Ectodermal cell (in vitro differentiated cells): ENCODE data around the gene GMEB2. TPM values are rescaled to one million over a fixed set of nuclear protein-coding genes. Genes with fewer than 3 reads are reported as not detected.
"Not testable (repeated sequence)": the region's sequence is repeated elsewhere in the genome, so short reads cannot be mapped to it uniquely, and the experiment has no call there.

Experiments used
- H3K27ac ChIP-seq: 2 replicates; pipeline ENCODE4 v1.7.0; 2013; ENCODE audit warnings: mild to moderate bottlenecking, low read depth, low read length; ENCODE audit not compliant: insufficient read depth, poor library complexity, severe bottlenecking
- H3K27me3 ChIP-seq: 2 replicates; pipeline ENCODE4 v1.7.0; 2013; ENCODE audit warnings: mild to moderate bottlenecking, low read length; ENCODE audit not compliant: insufficient read depth, control insufficient read depth, poor library complexity, severe bottlenecking
- H3K36me3 ChIP-seq: one replicate; pipeline ENCODE4 v1.7.0; 2013; ENCODE audit warnings: low read length; ENCODE audit not compliant: control insufficient read depth, insufficient read depth
- H3K4me1 ChIP-seq: one replicate; pipeline ENCODE4 v1.7.0; 2013; ENCODE audit warnings: low read length; ENCODE audit not compliant: control insufficient read depth, insufficient read depth
- H3K4me3 ChIP-seq: 2 replicates; pipeline ENCODE4 v1.7.0; 2013; ENCODE audit warnings: low read depth, low read length, control low read depth; ENCODE audit not compliant: insufficient read depth
- H3K9me3 ChIP-seq: 2 replicates; pipeline ENCODE4 v1.7.0; 2013; ENCODE audit warnings: mild to moderate bottlenecking, low read length, moderate library complexity; ENCODE audit not compliant: control insufficient read depth
- WGBS, 2 experiments: methylation state at CpG; one replicate each; pipeline ENCODE4 v1.1.7; 2013; ENCODE audit warnings: missing lambda C conversion rate in 2 of 2; 5-methylcytosine and 5-hydroxymethylcytosine counted together
- polyA plus RNA-seq, 4 experiments: library from polyadenylated mRNA; stranded (reverse); fragments of 50-300 nt; gene quantifications; one replicate each; pipeline ENCODE4 v1.2.3, GENCODE V29; 2013

The GMEB2 gene, protein sequence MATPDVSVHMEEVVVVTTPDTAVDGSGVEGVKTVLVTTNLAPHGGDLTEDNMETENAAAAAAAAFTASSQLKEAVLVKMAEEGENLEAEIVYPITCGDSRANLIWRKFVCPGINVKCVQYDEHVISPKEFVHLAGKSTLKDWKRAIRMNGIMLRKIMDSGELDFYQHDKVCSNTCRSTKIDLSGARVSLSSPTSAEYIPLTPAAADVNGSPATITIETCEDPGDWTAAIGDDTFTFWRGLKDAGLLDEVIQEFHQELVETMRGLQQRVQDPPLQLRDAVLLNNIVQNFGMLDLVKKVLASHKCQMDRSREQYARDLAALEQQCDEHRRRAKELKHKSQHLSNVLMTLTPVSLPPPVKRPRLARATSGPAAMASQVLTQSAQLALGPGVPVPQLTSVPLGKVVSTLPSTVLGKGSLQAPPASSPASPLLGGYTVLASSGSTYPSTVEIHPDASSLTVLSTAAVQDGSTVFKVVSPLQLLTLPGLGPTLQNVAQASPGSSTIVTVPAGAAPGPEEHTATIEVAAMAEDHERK
- polyA plus RNA-seq (2013, experiment 1 of 4) = 15.7 TPM
- 14.4 TPM for polyA plus RNA-seq (2013, experiment 2 of 4)
- polyA plus RNA-seq (2013, experiment 3 of 4) = 11.4 TPM
- polyA plus RNA-seq (2013, experiment 4 of 4) = 12.4 TPM

DNA sequence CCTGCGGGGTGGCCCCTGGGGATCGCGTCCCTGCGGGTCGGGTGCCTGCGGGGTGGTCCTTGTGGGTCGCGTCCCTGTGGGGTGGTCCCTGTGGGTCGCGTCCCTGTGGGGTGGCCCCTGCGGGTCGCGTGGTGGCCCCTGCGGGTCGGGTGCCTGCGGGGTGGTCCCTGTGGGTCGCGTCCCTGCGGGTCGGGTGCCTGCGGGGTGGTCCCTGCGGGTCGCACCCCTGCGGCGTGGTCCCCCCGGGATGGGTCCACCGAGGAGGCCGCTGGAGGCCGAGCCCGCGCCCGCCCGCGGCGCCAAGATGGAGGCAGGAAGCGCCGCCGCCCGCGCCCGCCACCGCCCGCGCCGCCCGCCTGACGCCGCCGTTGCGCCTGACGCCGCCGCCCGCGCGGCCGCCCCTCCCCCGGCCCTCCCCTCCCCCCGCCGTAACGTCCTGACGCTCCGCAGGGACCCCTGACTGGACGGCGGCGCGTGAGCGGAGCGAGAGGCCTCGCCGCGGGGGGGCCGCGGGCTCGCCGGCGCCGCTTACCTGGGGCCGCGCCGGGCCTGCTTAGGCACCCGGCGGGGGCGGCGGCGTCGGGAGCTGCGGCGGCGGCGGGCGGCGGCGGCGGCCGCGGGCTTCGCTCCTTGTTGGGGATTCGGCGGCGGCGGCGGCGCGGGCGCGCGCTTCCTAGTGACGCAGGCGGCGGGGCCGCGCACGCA lies at the start of gene GMEB2:
Gene GMEB2, minus strand, starts transcription at position 678 of the 705 bp plus-strand sequence. CDS start 7,704 bp downstream, outside the sequence.
- Histone ChIP-seq H3K4me3 (peak within 1 kb of the TSS; percentile 97), H3K9me3 (no peaks in the 10 kb centered on the region), H3K36me3 (no peaks in the 10 kb centered on the region), H3K27me3 (no peaks in the 10 kb centered on the region), H3K27ac (peak within 1 kb of the TSS; percentile 80), H3K4me1 (peaks cover 11% of the 10 kb centered on the region)
- 0 to 1% methylated on average over 114 of the region's 114 CpGs for WGBS, 2 experiments

DNA sequence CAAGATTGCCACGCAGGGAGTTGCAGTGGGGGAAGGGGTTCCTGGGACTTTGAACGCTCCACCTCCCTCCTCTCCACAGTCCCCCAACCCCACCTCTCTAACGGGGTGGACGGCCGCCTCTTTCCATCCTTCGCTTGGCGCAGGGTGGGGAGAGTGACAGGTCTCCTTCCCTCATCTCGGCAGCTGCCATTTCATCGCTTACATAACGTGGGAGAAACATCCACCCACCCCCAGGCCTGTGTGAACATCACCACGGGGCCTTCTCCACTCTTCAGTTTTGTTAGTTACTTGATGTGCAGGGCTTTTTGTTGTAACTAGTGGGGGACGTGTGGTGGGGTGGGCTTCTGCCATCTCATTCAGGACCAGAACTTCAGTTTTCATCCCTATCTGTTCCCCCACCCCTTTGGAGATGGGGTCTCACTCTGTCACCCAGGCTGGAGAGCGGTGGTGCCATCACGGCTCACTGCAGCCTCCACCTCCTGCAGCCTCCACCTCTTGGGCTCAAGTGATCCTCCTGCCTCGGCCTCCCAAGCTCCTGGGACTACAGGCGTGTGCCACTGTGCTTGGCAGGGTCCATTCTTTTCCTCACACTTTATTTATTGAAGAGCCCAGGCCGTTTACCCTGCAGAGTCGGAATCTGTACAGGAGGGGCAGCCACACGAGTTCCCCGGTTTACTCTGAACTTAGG lies 48.9 kb upstream of the GMEB2 start:
- H3K4me1 ChIP-seq = no peaks in the 10 kb centered on the region
- H3K9me3 ChIP-seq = no peaks in the 10 kb centered on the region
- no peaks in the 10 kb centered on the region for H3K27me3 ChIP-seq
- H3K27ac ChIP-seq = no peak overlapping the region
- no peak overlapping the region for H3K4me3 ChIP-seq
- 95% methylated on average over 20 of the region's 20 CpGs for WGBS, 2 experiments
- no peaks in the 10 kb centered on the region for H3K36me3 ChIP-seq

GRCh38 chr20:63673951-63674350 lies 47.0 kb upstream of the GMEB2 start:
- H3K4me1 ChIP-seq = no peaks in the 10 kb centered on the region
- 95 to 96% methylated on average over 14 of the region's 14 CpGs for WGBS, 2 experiments
- no peaks in the 10 kb centered on the region for H3K27me3 ChIP-seq
- no peaks in the 10 kb centered on the region for H3K9me3 ChIP-seq
- H3K4me3 ChIP-seq = no peak overlapping the region
- no peaks in the 10 kb centered on the region for H3K36me3 ChIP-seq
- H3K27ac ChIP-seq = no peak overlapping the region

DNA sequence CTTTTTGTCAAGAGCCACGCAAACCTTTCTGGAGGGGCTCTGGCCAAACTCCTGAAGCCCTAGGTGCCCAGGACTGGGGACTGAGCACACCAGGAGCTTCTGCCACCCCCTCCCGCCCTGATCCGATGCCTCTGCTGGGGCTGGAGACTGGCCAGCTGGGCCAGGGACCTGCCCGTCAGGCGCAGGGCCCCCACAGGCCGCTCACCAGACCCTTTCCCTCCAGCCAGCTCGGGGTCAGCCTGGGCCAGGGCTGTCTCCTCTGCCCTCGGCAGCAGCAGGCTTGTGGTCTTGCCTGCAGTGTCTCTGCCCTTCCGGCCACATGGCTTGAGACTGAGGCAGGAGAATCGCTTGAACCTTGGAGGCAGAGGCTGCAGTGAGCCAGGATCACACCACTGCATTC lies 45.8 kb upstream of the GMEB2 start:
- Histone ChIP-seq H3K9me3 (no peaks in the 10 kb centered on the region), H3K27me3 (no peaks in the 10 kb centered on the region), H3K4me3 (no peak overlapping the region), H3K4me1 (no peaks in the 10 kb centered on the region), H3K36me3 (no peaks in the 10 kb centered on the region), H3K27ac (no peak overlapping the region)
- WGBS, 2 experiments = 93 to 96% methylated on average over 10 of the region's 10 CpGs

DNA sequence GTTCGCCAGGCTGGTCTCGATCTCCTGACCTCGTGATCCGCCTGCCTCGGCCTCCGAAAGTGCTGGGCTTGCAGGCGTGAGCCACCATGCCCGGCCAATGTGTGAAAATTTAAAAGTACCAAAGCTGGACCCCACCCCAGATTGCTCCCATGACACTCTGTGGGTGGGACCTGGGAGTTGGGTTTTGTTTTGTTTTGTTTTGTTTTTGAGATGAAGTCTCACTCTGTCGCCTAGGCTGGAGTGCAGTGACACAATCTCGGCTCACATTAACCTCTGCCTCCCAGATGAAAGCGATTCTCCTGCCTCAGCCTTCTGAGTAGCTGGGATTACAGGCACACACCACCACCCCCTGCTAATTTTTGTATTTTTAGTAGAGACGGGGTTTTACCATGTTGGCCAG lies 44.8 kb upstream of the GMEB2 start:
- not testable (repeated sequence) for H3K27me3 ChIP-seq, H3K27ac ChIP-seq, H3K4me3 ChIP-seq, H3K9me3 ChIP-seq, H3K4me1 ChIP-seq, H3K36me3 ChIP-seq
- WGBS, 2 experiments = 94 to 96% methylated on average over 12 of the region's 12 CpGs

DNA sequence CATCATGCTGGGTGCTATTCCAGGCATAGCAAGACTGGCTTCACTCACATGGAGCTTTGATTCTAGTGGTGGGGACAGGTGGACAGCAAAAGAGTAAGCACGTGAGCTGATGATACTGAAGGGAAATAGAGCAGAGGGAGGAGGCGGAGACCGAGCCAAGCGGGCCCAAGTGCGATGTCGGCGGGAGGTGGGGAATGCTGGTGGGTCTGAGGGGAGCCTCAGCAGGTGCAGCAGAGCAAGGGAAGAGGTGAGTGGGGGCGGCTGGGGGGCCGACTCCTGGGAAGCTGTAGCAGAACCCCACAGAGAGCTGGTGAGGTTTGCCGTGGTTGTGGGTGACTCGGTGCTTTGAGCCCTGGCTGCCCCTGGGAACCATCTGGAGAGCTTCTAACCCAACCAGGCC lies 41.5 kb upstream of the GMEB2 start:
- H3K36me3 ChIP-seq = no peaks in the 10 kb centered on the region
- 94 to 96% methylated on average over 11 of the region's 11 CpGs for WGBS, 2 experiments
- no peaks in the 10 kb centered on the region for H3K27me3 ChIP-seq
- H3K4me3 ChIP-seq = no peak overlapping the region
- peaks cover 3% of the 10 kb centered on the region for H3K4me1 ChIP-seq
- H3K9me3 ChIP-seq = no peaks in the 10 kb centered on the region
- no peak overlapping the region for H3K27ac ChIP-seq

GRCh38 chr20:63667858-63668257 lies 41.0 kb upstream of the GMEB2 start:
- Histone ChIP-seq H3K27me3 (no peaks in the 10 kb centered on the region), H3K9me3 (no peaks in the 10 kb centered on the region), H3K4me1 (peaks cover 3% of the 10 kb centered on the region), H3K4me3 (no peak overlapping the region), H3K36me3 (no peaks in the 10 kb centered on the region), H3K27ac (no peak overlapping the region)
- 92 to 95% methylated on average over 16 of the region's 16 CpGs for WGBS, 2 experiments

DNA sequence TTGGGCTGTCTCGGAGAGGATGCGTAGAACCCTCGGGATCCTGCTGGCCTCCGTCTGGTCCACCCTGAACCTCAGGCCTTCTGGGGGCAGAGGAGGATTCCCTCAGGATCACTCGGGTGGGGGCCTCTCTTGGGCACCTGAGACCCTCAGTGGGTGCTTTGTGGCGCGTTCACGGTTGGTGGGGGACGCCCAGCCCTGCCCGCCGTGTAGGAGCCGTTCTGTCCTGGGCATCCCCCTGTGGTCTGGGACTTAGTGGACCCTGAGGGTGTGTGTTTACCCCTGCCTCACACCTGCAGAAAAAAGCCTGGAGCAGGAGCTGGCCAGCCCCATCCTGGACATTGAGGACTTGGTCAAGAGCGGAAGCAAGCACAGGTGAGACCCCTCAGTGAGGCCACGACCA lies 38.8 kb upstream of the GMEB2 start:
- no peaks in the 10 kb centered on the region for H3K36me3 ChIP-seq
- H3K27ac ChIP-seq = no peak overlapping the region
- no peak overlapping the region for H3K4me3 ChIP-seq
- H3K9me3 ChIP-seq = no peaks in the 10 kb centered on the region
- H3K27me3 ChIP-seq = no peaks in the 10 kb centered on the region
- 96 to 97% methylated on average over 14 of the region's 14 CpGs for WGBS, 2 experiments
- peaks cover 3% of the 10 kb centered on the region for H3K4me1 ChIP-seq

DNA sequence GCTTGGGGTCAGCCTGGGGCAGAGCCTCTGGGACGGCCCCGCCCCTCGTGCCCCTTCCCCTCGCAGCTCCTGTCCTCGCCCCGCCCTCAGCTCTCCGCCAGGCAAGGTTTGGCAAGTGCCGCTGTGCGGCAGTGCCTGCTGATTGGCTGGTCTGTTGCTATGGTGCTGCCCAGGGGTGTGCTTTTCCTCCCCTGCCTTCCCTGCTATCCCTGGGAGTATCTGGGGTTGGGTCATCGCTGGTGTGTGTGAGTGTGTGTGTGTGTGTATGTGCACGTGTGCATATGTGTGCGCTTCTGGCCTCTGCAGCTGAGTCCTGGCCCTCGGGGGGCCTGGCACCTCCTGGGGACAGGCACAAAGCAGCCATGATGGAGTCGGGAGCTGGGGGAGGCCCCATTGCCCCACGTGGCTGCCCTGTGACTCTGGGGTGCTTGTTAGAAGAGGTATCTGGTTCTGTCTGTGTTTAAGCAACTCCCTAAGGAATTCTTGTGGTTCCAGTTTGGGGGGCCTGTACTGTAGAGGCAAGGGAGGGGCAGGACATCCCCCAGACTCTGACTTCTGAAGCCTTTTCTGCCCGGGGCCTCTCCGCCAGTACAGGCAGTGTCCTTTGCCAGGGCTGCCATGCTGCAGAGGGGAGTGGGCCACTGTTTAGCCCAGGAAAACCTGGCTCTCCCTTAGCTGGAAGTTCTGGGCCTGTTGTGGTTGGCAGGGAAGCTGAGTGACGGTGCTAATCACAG lies 38.1 kb upstream of the GMEB2 start:
- no peaks in the 10 kb centered on the region for H3K36me3 ChIP-seq
- H3K27me3 ChIP-seq = no peaks in the 10 kb centered on the region
- no peaks in the 10 kb centered on the region for H3K9me3 ChIP-seq
- no peak overlapping the region for H3K27ac ChIP-seq
- H3K4me1 ChIP-seq = peaks cover 3% of the 10 kb centered on the region
- H3K4me3 ChIP-seq = no peak overlapping the region
- WGBS, 2 experiments = 61 to 63% methylated on average over 18 of the region's 18 CpGs
